ENCODE data around the gene SHFL. TPM values are rescaled to one million over a fixed set of nuclear protein-coding genes. Genes with fewer than 3 reads are reported as not detected.

Gene SHFL
- total RNA-seq, 1 experiment from 2014 or later, result 98.9 TPM

DNA sequence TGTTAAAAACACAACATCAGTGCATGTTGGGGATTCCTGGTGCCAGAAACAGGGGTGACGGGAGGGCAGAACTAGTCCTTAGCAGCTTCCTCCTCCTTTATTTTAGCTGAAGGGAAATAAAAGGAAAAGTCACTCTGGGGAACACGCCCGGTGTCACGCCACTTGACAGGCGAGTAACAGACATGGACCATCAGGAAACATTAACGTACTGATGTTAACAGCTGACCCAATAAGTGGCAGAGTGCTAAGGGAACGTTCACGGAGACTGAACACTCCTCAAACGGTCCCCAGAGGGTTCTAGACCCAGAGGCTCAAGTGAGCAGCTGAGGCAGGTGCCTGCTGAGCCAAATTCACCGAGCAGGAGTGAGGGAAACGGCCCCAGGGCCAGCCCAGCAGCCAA is 47.5 kb downstream of the SHFL start:
- no peak for DNase-seq (ENCODE audit: low read depth)

DNA sequence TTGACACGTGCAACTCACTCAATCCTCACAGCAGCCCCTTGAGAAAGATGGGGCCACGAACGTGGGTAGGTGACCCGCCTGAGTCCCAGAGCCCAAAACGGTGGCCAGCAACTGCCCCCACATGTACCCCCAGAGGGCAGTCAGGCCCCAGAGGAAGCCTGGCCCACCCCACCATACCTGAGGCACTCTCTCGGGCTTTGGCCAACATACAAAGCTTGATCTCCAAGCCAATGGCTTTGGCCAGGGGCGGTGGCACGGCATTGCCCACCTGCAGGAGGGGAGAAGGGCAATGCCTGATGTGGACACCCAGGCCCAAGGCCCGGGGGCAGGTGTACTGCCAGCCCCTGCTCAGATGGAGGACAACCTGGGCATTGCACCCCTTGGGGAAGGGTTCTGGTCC is 47.9 kb downstream of the SHFL start:
- DNase-seq (ENCODE audit: low read depth), result no peak

DNA sequence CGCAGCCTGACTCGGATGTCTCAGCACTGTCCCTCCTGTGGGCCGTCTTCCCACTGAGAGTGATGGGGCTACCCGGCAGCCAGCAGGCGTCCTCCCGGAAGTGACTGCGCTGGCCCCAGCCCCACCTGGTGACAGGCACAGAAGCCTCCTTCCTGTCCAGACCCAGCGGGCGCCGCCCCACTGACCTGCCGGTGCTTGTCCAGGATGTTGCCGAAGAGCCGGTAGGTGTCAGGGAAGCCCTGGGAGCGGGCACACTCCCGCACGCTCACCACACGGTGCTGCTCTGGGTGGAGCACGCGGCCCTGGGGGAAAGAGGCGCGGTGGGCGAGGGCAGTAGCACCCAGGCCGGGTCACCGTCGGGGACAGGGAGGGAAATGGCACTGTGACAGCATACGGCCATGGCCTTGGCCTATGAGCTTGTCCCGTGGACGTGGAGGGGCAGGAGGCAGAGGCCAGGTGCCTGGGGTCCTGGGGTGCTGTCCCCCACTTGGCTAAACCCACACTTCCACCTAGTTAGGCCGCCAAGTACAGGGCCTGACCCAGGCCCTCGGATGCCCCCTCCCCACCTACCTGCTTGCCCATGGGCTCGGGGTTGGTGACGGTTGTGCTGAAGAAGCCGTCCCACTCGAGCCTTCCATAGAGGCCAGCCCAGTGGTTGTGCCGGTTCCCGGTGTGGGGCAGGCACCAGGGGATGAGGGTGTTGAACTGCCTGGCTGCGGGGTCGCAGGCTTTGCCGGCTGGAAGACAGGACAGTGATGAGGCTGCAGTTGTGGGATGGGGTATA is 49.6 kb downstream of the SHFL start:
- DNase-seq (ENCODE audit: low read depth), result no peak

DNA sequence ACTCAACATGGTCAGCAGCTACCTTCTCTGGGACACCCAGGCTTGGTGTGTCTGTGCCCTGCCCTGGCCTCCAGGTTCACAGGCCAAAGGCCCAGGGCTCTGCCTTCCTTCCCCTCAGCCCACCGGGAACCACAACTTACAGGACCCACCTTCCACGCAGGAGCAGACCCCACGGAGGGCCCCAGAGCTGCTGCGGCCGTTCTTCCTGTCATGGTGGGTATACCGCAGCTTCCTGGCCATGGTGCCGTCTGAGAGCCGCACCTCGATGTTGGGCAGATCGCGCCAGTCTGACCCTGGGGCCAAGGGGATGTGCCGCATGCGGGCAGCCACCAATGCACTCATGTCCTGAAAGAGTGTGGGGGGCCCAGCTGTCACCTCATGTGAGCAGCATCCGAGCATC is 50.8 kb downstream of the SHFL start:
- no peak for DNase-seq (ENCODE audit: low read depth)

DNA sequence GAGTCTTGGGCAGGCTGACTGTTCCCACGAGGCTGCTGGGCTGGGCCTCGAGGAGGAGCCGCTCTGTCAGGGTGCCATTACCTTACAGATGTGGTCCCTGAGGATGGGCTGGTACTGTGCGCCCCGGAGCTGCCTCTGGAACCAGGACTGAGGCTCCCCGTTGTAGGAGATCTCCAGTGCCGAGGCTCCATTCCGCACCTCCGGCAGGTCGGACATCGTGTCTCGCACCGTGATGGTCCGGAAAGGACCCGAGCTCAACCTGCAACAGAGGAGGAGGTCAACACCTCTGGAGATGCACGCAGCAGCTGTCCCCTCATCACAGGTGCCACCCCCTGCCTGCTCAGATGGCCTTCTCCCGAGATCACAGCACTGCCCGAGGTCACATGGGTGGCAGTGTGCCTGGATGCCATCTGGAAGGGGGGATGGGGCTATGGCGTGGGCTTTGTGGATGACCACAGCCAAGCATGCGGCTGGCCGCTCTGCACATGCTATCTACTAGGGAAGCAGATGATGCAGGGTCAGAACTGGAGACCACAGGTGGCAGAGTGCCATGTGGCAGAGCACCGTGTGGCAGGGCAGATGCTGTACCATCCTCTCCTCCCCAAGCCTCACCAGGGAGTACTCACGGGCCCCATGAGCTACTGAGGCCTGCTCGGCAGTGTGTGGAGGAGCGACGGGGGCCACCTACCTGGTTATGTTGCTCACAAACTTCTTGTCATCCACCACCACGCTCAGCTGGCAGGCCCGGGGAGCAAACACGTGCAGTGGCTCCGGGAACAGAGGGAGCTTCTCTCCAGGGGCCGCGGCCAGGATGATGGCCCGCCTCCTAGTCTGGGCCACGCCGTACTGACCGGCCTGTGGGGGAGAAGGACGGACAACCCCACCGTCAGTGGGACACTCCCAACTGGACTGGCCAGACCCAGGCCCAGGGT is 51.9 kb downstream of the SHFL start:
- DNase-seq (ENCODE audit: low read depth), result no peak

DNA sequence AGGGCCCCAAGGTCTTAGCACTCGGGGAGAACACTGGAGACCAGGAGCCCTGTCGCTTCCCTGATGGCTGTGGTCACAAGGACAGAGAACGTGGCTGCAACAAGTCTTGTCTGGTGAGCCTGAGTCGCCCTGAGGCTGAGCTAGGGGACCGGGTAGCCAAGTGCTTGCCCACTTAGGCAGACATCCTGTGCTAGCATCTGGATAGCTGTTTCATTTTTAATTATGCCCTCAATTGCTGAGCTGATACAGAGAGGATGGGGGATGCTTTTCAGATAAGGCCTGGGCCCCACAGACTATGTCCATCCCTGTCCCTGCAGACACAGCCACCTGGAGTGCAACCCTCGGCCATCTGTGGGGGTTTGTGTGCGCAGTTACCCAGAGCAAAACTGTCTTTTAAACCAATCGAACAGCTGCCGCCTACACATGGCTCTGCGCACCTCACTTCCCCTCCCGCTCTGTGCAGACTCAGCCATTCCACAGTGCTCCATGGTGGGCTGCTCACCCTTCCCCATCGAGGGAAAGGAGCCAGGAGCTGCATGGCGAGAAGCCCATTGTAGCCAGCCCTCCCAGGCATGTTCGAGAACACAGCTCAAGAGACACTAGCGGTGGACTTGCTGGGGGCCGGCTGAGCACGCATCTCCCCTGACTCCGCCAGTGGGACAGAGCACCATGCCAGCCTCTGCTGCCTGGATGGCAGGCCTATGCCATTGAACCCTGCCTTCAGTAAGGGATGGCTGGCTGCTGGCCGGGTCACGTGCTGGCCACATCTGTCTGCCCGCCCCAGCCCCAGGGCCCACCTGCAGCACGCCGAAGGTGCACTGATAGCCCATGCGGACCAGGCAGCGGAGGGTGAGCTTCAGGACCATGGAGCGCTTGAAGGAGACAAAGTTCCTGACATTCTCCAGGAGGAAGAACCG is 53.0 kb downstream of the SHFL start:
- no peak for DNase-seq (ENCODE audit: low read depth)

DNA sequence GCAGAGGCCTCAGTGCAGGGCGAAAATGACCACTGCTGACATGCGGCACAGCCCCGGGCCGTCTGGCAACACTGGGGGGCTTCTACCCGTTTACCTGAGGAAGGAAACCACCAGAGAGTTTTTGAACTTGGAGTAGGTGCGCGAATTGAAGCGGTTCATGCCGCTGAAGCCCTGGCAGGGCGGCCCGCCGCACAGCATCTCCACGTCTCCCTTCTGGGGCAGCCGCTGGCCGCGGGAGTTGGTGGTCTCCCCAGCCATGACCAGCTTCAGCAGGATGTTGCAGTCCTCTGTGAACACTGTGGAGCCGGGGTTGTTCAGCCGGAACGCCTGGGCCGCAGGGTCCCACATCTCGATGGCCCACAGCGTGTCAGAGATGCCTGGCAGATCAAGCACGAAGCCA is 53.8 kb downstream of the SHFL start:
- DNase-seq (ENCODE audit: low read depth), result no peak

DNA sequence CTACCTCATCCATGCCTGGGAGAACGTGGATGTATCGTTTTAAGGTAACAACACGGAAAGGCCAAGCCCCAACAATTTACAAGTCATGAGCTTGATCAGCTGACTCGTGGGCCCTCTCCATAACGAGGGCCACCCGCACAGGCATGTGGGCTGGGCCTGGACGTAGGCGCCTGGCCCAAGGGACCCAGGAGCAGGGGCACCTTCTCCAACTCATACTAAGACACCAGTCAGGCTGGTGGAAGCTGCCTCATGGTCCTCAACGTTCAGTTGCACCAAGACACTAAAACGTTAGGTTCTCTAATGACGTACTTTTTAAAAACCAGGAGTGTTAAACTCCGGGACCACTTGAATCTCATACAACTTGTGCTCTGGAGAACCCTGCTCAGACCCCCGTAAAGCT is 55.4 kb downstream of the SHFL start:
- no peak for DNase-seq (ENCODE audit: low read depth)

DNA sequence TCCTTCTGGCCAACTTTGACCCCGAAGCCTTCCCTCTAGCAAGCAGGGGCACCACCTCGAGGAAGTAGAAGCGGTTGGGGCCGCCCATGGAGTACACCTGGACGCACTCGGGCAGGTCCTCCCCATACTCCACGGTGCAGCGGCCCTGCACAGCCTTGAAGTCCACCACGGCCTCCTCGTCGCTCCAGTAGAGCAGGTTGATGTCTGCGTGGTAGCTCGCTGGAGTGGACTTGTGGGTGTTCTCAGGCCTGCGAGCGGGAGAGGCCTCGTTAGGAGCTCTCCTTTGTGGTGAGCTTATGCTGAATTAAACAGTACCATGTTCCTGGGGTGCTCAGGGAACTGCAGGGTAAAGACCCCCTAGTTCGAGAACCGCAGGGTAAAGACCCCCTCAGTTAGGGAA is 55.9 kb downstream of the SHFL start:
- DNase-seq (ENCODE audit: low read depth), result no peak

Other genes with a start within 250 kb of the SHFL start
- 0.39 TPM in 1 of 2 replicates, not detected in the other for gene OLFM2, start 149.8 kb upstream of the SHFL start, total RNA-seq (2014; rRNA removed; shearing (Covaris generic))
- not detected in 2 replicates for gene COL5A3, start 75.8 kb upstream of the SHFL start, total RNA-seq (2014; rRNA removed; shearing (Covaris generic))
- gene RDH8, start 72.8 kb upstream of the SHFL start, total RNA-seq (2014; rRNA removed; shearing (Covaris generic)), result not detected in 2 replicates
- gene ANGPTL6, start 16.4 kb downstream of the SHFL start, total RNA-seq (2014; rRNA removed; shearing (Covaris generic)), result 0.25 TPM in 1 of 2 replicates, not detected in the other
- 20.9 and 25.0 TPM in 2 replicates for gene PPAN, start 20.0 kb downstream of the SHFL start, total RNA-seq (2014; rRNA removed; shearing (Covaris generic))
- 0.96 and 6.5 TPM in 2 replicates for gene P2RY11, start 25.4 kb downstream of the SHFL start, total RNA-seq (2014; rRNA removed; shearing (Covaris generic))
- gene EIF3G, start 33.6 kb downstream of the SHFL start, total RNA-seq (2014; rRNA removed; shearing (Covaris generic)), result 261 and 266 TPM in 2 replicates
- 199 and 263 TPM in 2 replicates for gene DNMT1, start 108.6 kb downstream of the SHFL start, total RNA-seq (2014; rRNA removed; shearing (Covaris generic))
- gene S1PR2, start 145.0 kb downstream of the SHFL start, total RNA-seq (2014; rRNA removed; shearing (Covaris generic)), result 7.1 and 8.3 TPM in 2 replicates
- 53.8 and 96.4 TPM in 2 replicates for gene MRPL4, start 165.9 kb downstream of the SHFL start, total RNA-seq (2014; rRNA removed; shearing (Covaris generic))
- 68.8 and 88.4 TPM in 2 replicates for gene ICAM1, start 184.8 kb downstream of the SHFL start, total RNA-seq (2014; rRNA removed; shearing (Covaris generic))
- not detected in 2 replicates for gene ICAM4, start 200.6 kb downstream of the SHFL start, total RNA-seq (2014; rRNA removed; shearing (Covaris generic))
- 4.4 and 6.1 TPM in 2 replicates for gene ICAM5, start 203.6 kb downstream of the SHFL start, total RNA-seq (2014; rRNA removed; shearing (Covaris generic))
- gene ZGLP1, start 223.5 kb downstream of the SHFL start, total RNA-seq (2014; rRNA removed; shearing (Covaris generic)), result 0.94 TPM in 1 of 2 replicates, not detected in the other
- gene FDX2, start 229.7 kb downstream of the SHFL start, total RNA-seq (2014; rRNA removed; shearing (Covaris generic)), result 26.7 and 37.9 TPM in 2 replicates
- 14.3 and 33.5 TPM in 2 replicates for gene RAVER1, start 247.2 kb downstream of the SHFL start, total RNA-seq (2014; rRNA removed; shearing (Covaris generic))

Measured in M059J (cell line).